HCT116 (cell line): ENCODE data around the gene DYDC1. TPM values are rescaled to one million over a fixed set of nuclear protein-coding genes. Genes with fewer than 3 reads are reported as not detected.

Experiments used
- ATAC-seq: fragments of 200-7000 bp; cut with Tn5 transposase; 2 replicates; pipeline ENCODE4 v1.9.1; 2020; ENCODE audit warnings: mild to moderate bottlenecking, moderate library complexity
- Bru-seq: library from RNA; stranded (reverse); fragments of 400-500 nt; gene quantifications from one replicate; lab custom pipeline; 2021; lab: Mats Ljungman, UMichigan
- BruChase-seq, 2 experiments: library from RNA; stranded (reverse); fragments of 400-500 nt; gene quantifications; one replicate each; lab custom pipeline; 2021; lab: Mats Ljungman, UMichigan
- BruUV-seq: library from RNA; stranded (reverse); fragments of 400-500 nt; replicated peaks from 2 replicates; lab custom pipeline; 2021; lab: Mats Ljungman, UMichigan
- CTCF ChIA-PET: fragments of 300-600 bp; sonication (Branson Sonifier 250); formaldehyde crosslinking; loops from one replicate; lab custom pipeline; 2021; ENCODE audit warnings: antibody characterized with exemption; lab: Charles Lee
- POLR2A ChIA-PET: fragments of 300-600, 350-600 bp; sonication (Branson Sonifier 250); formaldehyde crosslinking; loops from one replicate; lab custom pipeline; 2021; ENCODE audit warnings: antibody characterized with exemption; lab: Charles Lee
- RAD21 ChIA-PET, 2 experiments: fragments of 300-600 bp; sonication (Branson Sonifier 250); formaldehyde crosslinking; loops; one replicate each; lab custom pipeline; 2023; ENCODE audit warnings: low total read pairs in 2 of 2; ENCODE audit not compliant: uncharacterized antibody in 2 of 2, unreplicated experiment in 2 of 2, low non-redundant PET in 1 of 2; lab: Charles Lee
- DNase-seq: peaks from one replicate; pipeline ENCODE4 v3.0.0-alpha.2; 2010; ENCODE audit warnings: low read depth, low spot score
- H2AFZ ChIP-seq: fragments of 200-600 bp; shearing (Covaris generic), sonication (generic); 2 replicates; pipeline ENCODE4 v1.6.1; 2017; ENCODE audit warnings: low read depth, mixed run types, mixed read lengths, antibody characterized with exemption, low read length; ENCODE audit not compliant: poor library complexity, severe bottlenecking
- H3K27ac ChIP-seq: 2 replicates; pipeline ENCODE4 v1.5.1; 2012; ENCODE audit warnings: low read depth, low read length
- H3K27me3 ChIP-seq: fragments of 200-600 bp; sonication (generic); 2 replicates; pipeline ENCODE4 v1.6.1; 2016; ENCODE audit warnings: mixed run types, low read length, mixed read lengths; ENCODE audit not compliant: insufficient read depth
- H3K36me3 ChIP-seq, 2 experiments: fragments of 200-500 bp in 1 of 2; fragments of 200-600 bp in 1 of 2; sonication (Bioruptor generic) in 1 of 2; sonication (generic) in 1 of 2; 2 replicates each; pipeline versions ENCODE4 v1.5.1 to v1.6.1; 2014 to 2016; ENCODE audit warnings: low read length in 2 of 2, inconsistent platforms in 1 of 2, mixed read lengths in 1 of 2, mixed run types in 1 of 2; ENCODE audit not compliant: insufficient read depth in 2 of 2, control insufficient read depth in 1 of 2
- H3K4me1 ChIP-seq, 2 experiments: fragments of 200-600 bp in 1 of 2; sonication (generic) in 1 of 2; 2 replicates each; pipeline versions ENCODE4 v1.5.1 to v1.6.1; 2012 to 2017; ENCODE audit warnings: low read length in 2 of 2, inconsistent platforms in 1 of 2, mild to moderate bottlenecking in 1 of 2, mixed read lengths in 1 of 2, mixed run types in 1 of 2, moderate library complexity in 1 of 2; ENCODE audit not compliant: insufficient read depth in 2 of 2, control insufficient read depth in 1 of 2
- H3K4me2 ChIP-seq: fragments of 200-600 bp; sonication (generic); 2 replicates; pipeline ENCODE4 v1.6.1; 2017; ENCODE audit warnings: mixed run types, low read length, mixed read lengths
- H3K4me3 ChIP-seq, 2 experiments: fragments of 200-600 bp in 1 of 2; sonication (generic) in 1 of 2; replicated peaks in 1 of 2; 2 replicates each; pipeline ENCODE4 v1.5.1; 2011 to 2016; ENCODE audit warnings: low read length in 2 of 2, control low read depth in 1 of 2, low read depth in 1 of 2, mild to moderate bottlenecking in 1 of 2, mixed read lengths in 1 of 2, mixed run types in 1 of 2
- H3K79me2 ChIP-seq: fragments of 200-600 bp; sonication (generic); 2 replicates; pipeline ENCODE4 v1.6.1; 2017; ENCODE audit warnings: mild to moderate bottlenecking, mixed run types, low read length, moderate library complexity, mixed read lengths; ENCODE audit not compliant: insufficient read depth
- H3K9ac ChIP-seq: fragments of 200-600 bp; sonication (generic); 2 replicates; pipeline ENCODE4 v1.6.1; 2016; ENCODE audit warnings: low read length, mixed read lengths
- H3K9me2 ChIP-seq: fragments of 200-600 bp; sonication (generic), shearing (Covaris generic); 2 replicates; pipeline ENCODE4 v1.6.1; 2017; ENCODE audit warnings: mixed run types, mild to moderate bottlenecking, moderate library complexity; ENCODE audit not compliant: insufficient read depth
- H3K9me3 ChIP-seq, 2 experiments: fragments of 200-500 bp in 1 of 2; fragments of 200-600 bp in 1 of 2; sonication (Bioruptor generic) in 1 of 2; sonication (generic) in 1 of 2; 2 replicates each; pipeline ENCODE4 v1.6.1; 2014 to 2017; ENCODE audit warnings: low read length in 2 of 2, mixed read lengths in 2 of 2, inconsistent platforms in 1 of 2, low read depth in 1 of 2, mild to moderate bottlenecking in 1 of 2, mixed run types in 1 of 2, moderate library complexity in 1 of 2; ENCODE audit not compliant: control insufficient read depth in 1 of 2, insufficient read depth in 1 of 2
- H4K20me1 ChIP-seq: fragments of 200-600 bp; sonication (generic), shearing (Covaris generic); 2 replicates; pipeline ENCODE4 v1.6.1; 2017; ENCODE audit warnings: mixed run types, mild to moderate bottlenecking, moderate library complexity; ENCODE audit not compliant: insufficient read depth
- CBX3 ChIP-seq: IDR thresholded peaks from 2 replicates; pipeline ENCODE4 v1.6.1; 2012; ENCODE audit warnings: low read depth
- ELF1 ChIP-seq: IDR thresholded peaks from 2 replicates; pipeline ENCODE4 v1.6.1; 2012; ENCODE audit warnings: low read depth, borderline replicate concordance
- EZH2 ChIP-seq: fragments of 200-600 bp; sonication (generic); IDR thresholded peaks from 2 replicates; pipeline ENCODE4 v1.6.1; 2017; ENCODE audit warnings: antibody characterized with exemption, mixed run types
- EZH2phosphoT487 ChIP-seq: fragments of 200-600 bp; IDR thresholded peaks from 2 replicates; pipeline ENCODE4 v1.6.1; 2018; ENCODE audit warnings: antibody characterized with exemption, borderline replicate concordance
- FOSL1 ChIP-seq: IDR thresholded peaks from 2 replicates; pipeline ENCODE4 v1.6.1; 2012; ENCODE audit warnings: low read depth
- JUND ChIP-seq: IDR thresholded peaks from 2 replicates; pipeline ENCODE4 v1.6.1; 2012
- POLR2A ChIP-seq: IDR thresholded peaks from 2 replicates; pipeline ENCODE4 v1.7.0; 2011; ENCODE audit warnings: borderline replicate concordance; ENCODE audit not compliant: insufficient read depth, insufficient read length; ENCODE audit errors: extremely low read depth
- POLR2AphosphoS5 ChIP-seq: IDR thresholded peaks from 2 replicates; pipeline ENCODE4 v1.6.1; 2011; ENCODE audit warnings: mild to moderate bottlenecking, low read depth, low read length, moderate library complexity
- RAD21 ChIP-seq: IDR thresholded peaks from 2 replicates; pipeline ENCODE4 v1.6.1; 2012; ENCODE audit warnings: low read depth, mild to moderate bottlenecking
- SIN3A ChIP-seq: IDR thresholded peaks from 2 replicates; pipeline ENCODE4 v1.6.1; 2012; ENCODE audit warnings: low read depth
- SRF ChIP-seq: IDR thresholded peaks from 2 replicates; pipeline ENCODE4 v1.6.1; 2012; ENCODE audit warnings: low read depth
- TCF7L2 ChIP-seq: IDR thresholded peaks from 2 replicates; pipeline ENCODE4 v1.7.0; 2011; ENCODE audit warnings: borderline replicate concordance, inconsistent platforms; ENCODE audit not compliant: insufficient read depth, insufficient read length; ENCODE audit errors: extremely low read depth
- ZFX ChIP-seq: fragments of 450-650 bp; IDR thresholded peaks from 2 replicates; pipeline ENCODE4 v1.6.1; 2017
- ZNF274 ChIP-seq: fragments of 200-500 bp; sonication (Bioruptor generic); IDR thresholded peaks from 2 replicates; pipeline ENCODE4 v1.6.1; 2014; ENCODE audit warnings: mild to moderate bottlenecking, low read depth, low read length, inconsistent platforms
- intact Hi-C: fragments of 100-400 bp; cut with micrococcal nuclease; formaldehyde crosslinking; loops from 2 replicates; pipeline ENCODE4 v1.10.0; 2022
- long read RNA-seq: library from polyadenylated mRNA; unstranded; transcript quantifications from one replicate; pipeline ENCODE4 v2.0.0, GENCODE V29; 2021; ENCODE audit not compliant: unreplicated experiment
- polyA plus RNA-seq: library from polyadenylated mRNA; unstranded; fragments of >200 nt; gene quantifications from 2 replicates; pipeline ENCODE4 v1.2.1, GENCODE V29; 2012; ENCODE audit warnings: missing spikeins
- total RNA-seq: library from RNA; stranded (reverse); gene quantifications from one replicate; pipeline ENCODE4 v1.2.1, GENCODE V29; 2021; ENCODE audit not compliant: unreplicated experiment
- TF ChIP-seq, protein P1 (sequence below): IDR thresholded peaks from 2 replicates; pipeline ENCODE4 v1.6.1; 2012
- TF ChIP-seq, protein P2 (sequence below), 3 experiments: fragments of 200-600 bp in 1 of 3; sonication (generic) in 1 of 3; IDR thresholded peaks in 2 of 3; conservative IDR thresholded peaks in 1 of 3; 2 replicates each; pipeline ENCODE4 v1.5.1; 2012 to 2017; ENCODE audit warnings: low read depth in 2 of 3, low read length in 2 of 3, antibody characterized with exemption in 1 of 3, borderline replicate concordance in 1 of 3, control low read depth in 1 of 3, mild to moderate bottlenecking in 1 of 3, mixed read lengths in 1 of 3, mixed run types in 1 of 3, moderate library complexity in 1 of 3; ENCODE audit not compliant: insufficient read depth in 1 of 3
- TF ChIP-seq, protein P3 (sequence below): IDR thresholded peaks from 2 replicates; pipeline ENCODE4 v1.6.1; 2012
- TF ChIP-seq, protein P4 (sequence below): IDR thresholded peaks from 2 replicates; pipeline ENCODE4 v1.6.1; 2011; ENCODE audit warnings: mild to moderate bottlenecking, low read length, moderate library complexity; ENCODE audit not compliant: insufficient replicate concordance; ENCODE audit errors: extremely low read depth

Gene DYDC1
- total RNA-seq = not detected
- not detected in 2 replicates for polyA plus RNA-seq
- not detected for Bru-seq, nascent RNA
- not detected for BruChase-seq, experiment 1, labeled RNA remaining after a 6-hour chase
- BruChase-seq, experiment 2, labeled RNA remaining after a 2-hour chase = not detected
- long read RNA-seq = 0 reads

DNA sequence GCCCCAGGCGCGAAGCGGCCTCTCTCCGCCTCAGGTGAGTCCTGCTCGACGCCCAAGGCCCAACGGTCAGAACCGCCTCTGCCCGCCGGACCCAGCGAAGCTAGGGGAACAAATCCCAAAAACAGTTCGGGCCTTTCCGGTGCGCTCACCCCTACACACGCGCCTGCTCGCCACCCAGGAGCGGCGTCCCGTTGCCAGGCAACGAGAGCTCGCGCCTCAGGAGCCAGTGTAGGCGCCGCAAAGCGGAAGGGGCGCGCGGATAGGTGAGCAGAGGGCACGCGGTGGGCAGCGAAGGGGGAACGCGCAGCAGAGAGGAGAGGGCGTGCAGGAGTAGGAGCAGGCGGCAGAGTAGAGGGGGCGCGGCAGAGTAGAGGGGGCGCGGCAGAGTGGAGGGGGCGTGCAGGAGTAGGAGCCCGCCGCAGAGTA, at the start of gene DYDC1, which contains the start of gene DYDC2:
TSS of gene DYDC1 (minus strand) at position 193 of the 426 bp plus-strand sequence. CDS start 4,154 bp downstream, outside the sequence.
TSS of gene DYDC2 (plus strand) at position 219 of the 426 bp plus-strand sequence. CDS start 5,663 bp downstream, outside the sequence.
- Histone ChIP-seq H2AFZ (peak within 1 kb of the TSS; percentile 26), H3K79me2 (no peaks in the 10 kb centered on the region), H3K36me3 (no peaks in the 10 kb centered on the region), H3K9ac (no peak within 1 kb of the TSS), H3K4me3 (no peak within 1 kb of the TSS), H3K27me3 (no peaks in the 10 kb centered on the region), H4K20me1 (no peaks in the 10 kb centered on the region), H3K9me3 (no peaks in the 10 kb centered on the region), H3K4me1 (peaks cover 8 to 11% of the 10 kb centered on the region in 2 experiments), H3K27ac (no peak within 1 kb of the TSS), H3K4me2 (peak within 1 kb of the TSS; percentile 44), H3K9me2 (no peaks in the 10 kb centered on the region)
- ChIA-PET POLR2A (no interaction called here), CTCF (no interaction called here), RAD21 (no interaction called here)
- intact Hi-C loops = no loop called here
- TF ChIP-seq ZFX (no peak), TCF7L2 (no peak), POLR2AphosphoS5 (no peak), FOSL1 (no peak), EZH2phosphoT487 (no peak), EZH2 (no peak), SIN3A (no peak), ZNF274 (no peak), RAD21 (no peak), CBX3 (no peak), ELF1 (no peak), SRF (no peak), POLR2A (no peak), JUND (no peak)
- TF ChIP-seq, protein P1, sequence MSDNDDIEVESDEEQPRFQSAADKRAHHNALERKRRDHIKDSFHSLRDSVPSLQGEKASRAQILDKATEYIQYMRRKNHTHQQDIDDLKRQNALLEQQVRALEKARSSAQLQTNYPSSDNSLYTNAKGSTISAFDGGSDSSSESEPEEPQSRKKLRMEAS = no peak
- TF ChIP-seq, protein P2, sequence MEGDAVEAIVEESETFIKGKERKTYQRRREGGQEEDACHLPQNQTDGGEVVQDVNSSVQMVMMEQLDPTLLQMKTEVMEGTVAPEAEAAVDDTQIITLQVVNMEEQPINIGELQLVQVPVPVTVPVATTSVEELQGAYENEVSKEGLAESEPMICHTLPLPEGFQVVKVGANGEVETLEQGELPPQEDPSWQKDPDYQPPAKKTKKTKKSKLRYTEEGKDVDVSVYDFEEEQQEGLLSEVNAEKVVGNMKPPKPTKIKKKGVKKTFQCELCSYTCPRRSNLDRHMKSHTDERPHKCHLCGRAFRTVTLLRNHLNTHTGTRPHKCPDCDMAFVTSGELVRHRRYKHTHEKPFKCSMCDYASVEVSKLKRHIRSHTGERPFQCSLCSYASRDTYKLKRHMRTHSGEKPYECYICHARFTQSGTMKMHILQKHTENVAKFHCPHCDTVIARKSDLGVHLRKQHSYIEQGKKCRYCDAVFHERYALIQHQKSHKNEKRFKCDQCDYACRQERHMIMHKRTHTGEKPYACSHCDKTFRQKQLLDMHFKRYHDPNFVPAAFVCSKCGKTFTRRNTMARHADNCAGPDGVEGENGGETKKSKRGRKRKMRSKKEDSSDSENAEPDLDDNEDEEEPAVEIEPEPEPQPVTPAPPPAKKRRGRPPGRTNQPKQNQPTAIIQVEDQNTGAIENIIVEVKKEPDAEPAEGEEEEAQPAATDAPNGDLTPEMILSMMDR (IDR thresholded peaks at IDR 0.05 in 2 of 3, conservative IDR thresholded peaks at IDR 0.05 in 1 of 3; ENCODE audit: borderline replicate concordance in 1 of 3, insufficient read depth in 1 of 3, low read depth in 2 of 3, low read length in 2 of 3) = no peak
- TF ChIP-seq, protein P3, sequence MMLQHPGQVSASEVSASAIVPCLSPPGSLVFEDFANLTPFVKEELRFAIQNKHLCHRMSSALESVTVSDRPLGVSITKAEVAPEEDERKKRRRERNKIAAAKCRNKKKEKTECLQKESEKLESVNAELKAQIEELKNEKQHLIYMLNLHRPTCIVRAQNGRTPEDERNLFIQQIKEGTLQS = no peak
- TF ChIP-seq, protein P4, sequence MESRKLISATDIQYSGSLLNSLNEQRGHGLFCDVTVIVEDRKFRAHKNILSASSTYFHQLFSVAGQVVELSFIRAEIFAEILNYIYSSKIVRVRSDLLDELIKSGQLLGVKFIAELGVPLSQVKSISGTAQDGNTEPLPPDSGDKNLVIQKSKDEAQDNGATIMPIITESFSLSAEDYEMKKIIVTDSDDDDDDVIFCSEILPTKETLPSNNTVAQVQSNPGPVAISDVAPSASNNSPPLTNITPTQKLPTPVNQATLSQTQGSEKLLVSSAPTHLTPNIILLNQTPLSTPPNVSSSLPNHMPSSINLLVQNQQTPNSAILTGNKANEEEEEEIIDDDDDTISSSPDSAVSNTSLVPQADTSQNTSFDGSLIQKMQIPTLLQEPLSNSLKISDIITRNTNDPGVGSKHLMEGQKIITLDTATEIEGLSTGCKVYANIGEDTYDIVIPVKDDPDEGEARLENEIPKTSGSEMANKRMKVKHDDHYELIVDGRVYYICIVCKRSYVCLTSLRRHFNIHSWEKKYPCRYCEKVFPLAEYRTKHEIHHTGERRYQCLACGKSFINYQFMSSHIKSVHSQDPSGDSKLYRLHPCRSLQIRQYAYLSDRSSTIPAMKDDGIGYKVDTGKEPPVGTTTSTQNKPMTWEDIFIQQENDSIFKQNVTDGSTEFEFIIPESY = no peak
- DNase-seq = no peak
- no TSS peak for BruUV-seq
- ATAC-seq = no peak
